CD14-positive monocyte (primary cell): ENCODE results near the gene EYS. TPM values are rescaled to one million over a fixed set of nuclear protein-coding genes. Genes with fewer than 3 reads are reported as not detected.

ENCODE experiments used
- DNase-seq, 3 donors: peaks; one replicate each; pipeline ENCODE4 v3.0.0-alpha.2; 2011 to 2022
- H2AFZ ChIP-seq: 2 replicates; pipeline ENCODE4 v1.6.0; 2012; ENCODE audit warnings: mild to moderate bottlenecking, low read depth, low read length, inconsistent platforms; ENCODE audit not compliant: insufficient read depth, poor library complexity, severe bottlenecking
- H3K27ac ChIP-seq, 2 donors: 1 replicate in 1 of 2; 2 replicates in 1 of 2; pipeline ENCODE4 v1.5.1; 2012 to 2013; ENCODE audit warnings: low read length in 2 of 2, control low read depth in 1 of 2, inconsistent platforms in 1 of 2, low read depth in 1 of 2, mild to moderate bottlenecking in 1 of 2
- H3K27me3 ChIP-seq, 2 donors: one replicate each; pipeline versions ENCODE4 v1.6.0 to v1.6.1; 2011 to 2013; ENCODE audit warnings: low read length in 2 of 2; ENCODE audit not compliant: control insufficient read depth in 2 of 2, insufficient read depth in 2 of 2
- H3K36me3 ChIP-seq, 2 donors: replicated peaks in 1 of 2; 1 replicate in 1 of 2; 2 replicates in 1 of 2; pipeline versions ENCODE4 v1.5.1 to v1.6.1; 2012 to 2013; ENCODE audit warnings: low read length in 2 of 2, control low read depth in 1 of 2, inconsistent platforms in 1 of 2, mild to moderate bottlenecking in 1 of 2; ENCODE audit not compliant: insufficient read depth in 2 of 2, control insufficient read depth in 1 of 2
- H3K4me1 ChIP-seq, 2 donors: 1 replicate in 1 of 2; 2 replicates in 1 of 2; pipeline versions ENCODE4 v1.5.1 to v1.6.1; 2012 to 2013; ENCODE audit warnings: low read length in 2 of 2, control low read depth in 1 of 2, inconsistent platforms in 1 of 2, mild to moderate bottlenecking in 1 of 2, moderate library complexity in 1 of 2; ENCODE audit not compliant: insufficient read depth in 2 of 2, control insufficient read depth in 1 of 2
- H3K4me2 ChIP-seq: replicated peaks from 2 replicates; pipeline ENCODE3; 2012; ENCODE audit warnings: low read length, moderate library complexity, mild to moderate bottlenecking; ENCODE audit not compliant: poor library complexity, severe bottlenecking; ENCODE audit errors: extremely low read depth
- H3K4me3 ChIP-seq, 3 experiments: fragments of 200-600 bp in 1 of 3; sonication (generic) in 1 of 3; replicated peaks in 1 of 3; 1 replicate in 2 of 3; 2 replicates in 1 of 3; pipeline ENCODE4 v1.5.1; 2011 to 2013; ENCODE audit warnings: low read length in 3 of 3, mild to moderate bottlenecking in 3 of 3, control low read depth in 2 of 3, low read depth in 2 of 3, inconsistent platforms in 1 of 3, moderate library complexity in 1 of 3
- H3K79me2 ChIP-seq: 2 replicates; pipeline ENCODE4 v1.6.0; 2012; ENCODE audit warnings: mild to moderate bottlenecking, control low read depth, inconsistent platforms, low read length, moderate library complexity; ENCODE audit not compliant: insufficient read depth
- H3K9ac ChIP-seq: 2 replicates; pipeline ENCODE4 v1.6.0; 2017; ENCODE audit warnings: low read length, mild to moderate bottlenecking; ENCODE audit not compliant: insufficient read depth, poor library complexity, severe bottlenecking
- H3K9me3 ChIP-seq, 2 donors: replicated peaks in 1 of 2; 1 replicate in 1 of 2; 2 replicates in 1 of 2; pipeline versions ENCODE4 v1.5.1 to v1.6.1; 2012 to 2013; ENCODE audit warnings: low read length in 2 of 2, control low read depth in 1 of 2; ENCODE audit not compliant: control insufficient read depth in 1 of 2, insufficient read depth in 1 of 2
- H4K20me1 ChIP-seq: 2 replicates; pipeline ENCODE4 v1.6.0; 2012; ENCODE audit warnings: mild to moderate bottlenecking, low read length, control low read depth, moderate library complexity; ENCODE audit not compliant: insufficient read depth
- H3K27ac Mint-ChIP-seq, 7 donors: one replicate each; pipeline ENCODE4 v1.8.0; 2020; ENCODE audit warnings: mild to moderate bottlenecking in 7 of 7, mixed read lengths in 7 of 7, moderate library complexity in 6 of 7, inconsistent platforms in 2 of 7
- H3K27me3 Mint-ChIP-seq, 3 donors: one replicate each; pipeline ENCODE4 v1.8.0; 2021 to 2022; ENCODE audit warnings: low read depth in 3 of 3, mild to moderate bottlenecking in 3 of 3, mixed read lengths in 3 of 3, moderate library complexity in 3 of 3, inconsistent platforms in 1 of 3
- H3K36me3 Mint-ChIP-seq, 2 donors: one replicate each; pipeline ENCODE4 v1.8.0; 2020; ENCODE audit warnings: mixed read lengths in 2 of 2, inconsistent platforms in 1 of 2, mild to moderate bottlenecking in 1 of 2
- H3K4me1 Mint-ChIP-seq: one replicate; pipeline ENCODE4 v1.8.0; 2020; ENCODE audit warnings: mild to moderate bottlenecking, mixed read lengths
- H3K4me3 Mint-ChIP-seq, 2 donors: one replicate each; pipeline ENCODE4 v1.8.0; 2020; ENCODE audit warnings: mild to moderate bottlenecking in 2 of 2, mixed read lengths in 2 of 2, moderate library complexity in 1 of 2
- H3K9me3 Mint-ChIP-seq, 7 donors: one replicate each; pipeline ENCODE4 v1.8.0; 2020 to 2022; ENCODE audit warnings: mixed read lengths in 7 of 7, mild to moderate bottlenecking in 6 of 7, moderate library complexity in 6 of 7, inconsistent platforms in 2 of 7
- WGBS: methylation state at CpG from one replicate; pipeline ENCODE4 v1.1.5; 2013; ENCODE audit warnings: missing lambda C conversion rate; ENCODE audit not compliant: insufficient coverage; 5-methylcytosine and 5-hydroxymethylcytosine counted together
- intact Hi-C, 2 donors: fragments of 100-400 bp; cut with micrococcal nuclease; formaldehyde crosslinking; loops; one replicate each; pipeline versions ENCODE4 v1.15.0 to v1.15.1; 2023
- polyA plus RNA-seq, 3 donors: library from polyadenylated mRNA; depleted of rRNA in 1 of 3; unstranded in 2 of 3; stranded (reverse) in 1 of 3; fragments of 300-500 nt in 2 of 3; fragments of >200 nt in 1 of 3; fragmentation: Illumina TruSeq in 2 of 3; gene quantifications; 1 replicate in 2 of 3; 2 replicates in 1 of 3; pipeline ENCODE4 v1.2.3, GENCODE V29; 2012 to 2021
- TF ChIP-seq, protein P1 (sequence below): fragments of 200-600 bp; IDR thresholded peaks from one replicate; pipeline ENCODE4 v1.8.0; 2022; ENCODE audit warnings: antibody characterized with exemption, mild to moderate bottlenecking

The EYS gene
- polyA plus RNA-seq, 3 donors = 0.01 to 0.03 TPM; not detected in 1

DNA sequence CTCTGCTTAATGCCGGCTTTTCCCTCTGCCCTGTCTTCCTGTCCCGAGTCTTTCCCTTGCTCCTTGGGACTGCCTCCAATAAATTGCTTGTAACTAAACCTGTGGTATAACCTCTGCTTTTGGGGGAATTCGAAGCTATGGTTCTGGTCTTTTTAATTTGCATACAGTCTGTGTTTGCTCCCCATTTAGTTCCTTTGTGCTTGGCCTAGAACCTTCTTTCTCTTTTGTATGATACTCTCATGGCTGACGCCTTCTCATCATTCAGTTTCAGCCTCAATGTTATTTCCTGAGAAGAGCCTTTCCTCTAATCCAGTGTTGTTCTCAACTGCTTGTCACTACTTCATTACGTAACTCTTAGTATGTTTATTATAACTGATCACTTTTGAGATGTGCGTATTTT lies 1823.4 kb downstream of the EYS start:
- Histone ChIP-seq H3K27ac (no peak overlapping the region), H3K9ac (no peak overlapping the region), H4K20me1 (no peaks in the 10 kb centered on the region), H3K79me2 (no peaks in the 10 kb centered on the region), H3K27me3 (no peaks in the 10 kb centered on the region), H2AFZ (no peak overlapping the region), H3K9me3 (peaks cover 7 to 14% of the 10 kb centered on the region in 2 donors), H3K36me3 (no peaks in the 10 kb centered on the region), H3K4me1 (no peaks in the 10 kb centered on the region), H3K4me3 (no peak overlapping the region), H3K4me2 (no peak overlapping the region)
- H3K4me1 Mint-ChIP-seq = no peaks in the 10 kb centered on the region
- intact Hi-C loops = no loop called here
- TF ChIP-seq, protein P1, sequence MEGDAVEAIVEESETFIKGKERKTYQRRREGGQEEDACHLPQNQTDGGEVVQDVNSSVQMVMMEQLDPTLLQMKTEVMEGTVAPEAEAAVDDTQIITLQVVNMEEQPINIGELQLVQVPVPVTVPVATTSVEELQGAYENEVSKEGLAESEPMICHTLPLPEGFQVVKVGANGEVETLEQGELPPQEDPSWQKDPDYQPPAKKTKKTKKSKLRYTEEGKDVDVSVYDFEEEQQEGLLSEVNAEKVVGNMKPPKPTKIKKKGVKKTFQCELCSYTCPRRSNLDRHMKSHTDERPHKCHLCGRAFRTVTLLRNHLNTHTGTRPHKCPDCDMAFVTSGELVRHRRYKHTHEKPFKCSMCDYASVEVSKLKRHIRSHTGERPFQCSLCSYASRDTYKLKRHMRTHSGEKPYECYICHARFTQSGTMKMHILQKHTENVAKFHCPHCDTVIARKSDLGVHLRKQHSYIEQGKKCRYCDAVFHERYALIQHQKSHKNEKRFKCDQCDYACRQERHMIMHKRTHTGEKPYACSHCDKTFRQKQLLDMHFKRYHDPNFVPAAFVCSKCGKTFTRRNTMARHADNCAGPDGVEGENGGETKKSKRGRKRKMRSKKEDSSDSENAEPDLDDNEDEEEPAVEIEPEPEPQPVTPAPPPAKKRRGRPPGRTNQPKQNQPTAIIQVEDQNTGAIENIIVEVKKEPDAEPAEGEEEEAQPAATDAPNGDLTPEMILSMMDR = no peak
- H3K27ac Mint-ChIP-seq = no peak overlapping the region
- WGBS = 100% methylated on average over 1 of the region's 6 CpGs
- no peak overlapping the region for H3K4me3 Mint-ChIP-seq
- peaks cover 0 to 16% (median 7%) of the 10 kb centered on the region in 7 donors for H3K9me3 Mint-ChIP-seq
- no peak for DNase-seq
- no peaks in the 10 kb centered on the region for H3K36me3 Mint-ChIP-seq
- H3K27me3 Mint-ChIP-seq = peaks cover 0 to 3% (median 0%) of the 10 kb centered on the region in 3 donors

DNA sequence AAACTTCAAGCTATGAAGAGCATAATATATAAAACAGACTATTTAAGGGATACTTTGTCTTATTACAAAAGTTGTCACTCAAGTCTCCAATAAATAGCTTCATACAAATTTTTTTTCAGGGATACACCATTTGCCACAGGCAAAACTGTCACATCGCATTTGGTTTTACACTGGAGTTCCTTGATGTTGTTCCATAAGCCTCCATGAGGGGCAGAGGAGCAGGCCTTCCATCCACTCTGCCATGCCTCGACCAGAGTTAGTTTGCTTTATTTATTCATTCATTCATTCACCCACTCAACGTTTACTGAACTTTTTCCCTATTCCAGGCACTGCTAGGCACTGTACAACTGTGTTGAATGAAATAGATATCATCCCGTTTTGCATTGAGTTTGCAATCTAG lies 1824.8 kb downstream of the EYS start:
- Histone ChIP-seq H3K4me3 (no peak overlapping the region), H3K79me2 (no peaks in the 10 kb centered on the region), H3K9ac (no peak overlapping the region), H2AFZ (no peak overlapping the region), H3K27me3 (no peaks in the 10 kb centered on the region), H3K9me3 (peaks cover 4 to 10% of the 10 kb centered on the region in 2 donors), H3K27ac (no peak overlapping the region), H4K20me1 (no peaks in the 10 kb centered on the region), H3K4me1 (no peaks in the 10 kb centered on the region), H3K4me2 (no peak overlapping the region), H3K36me3 (no peaks in the 10 kb centered on the region)
- Mint-ChIP-seq H3K9me3 (peaks cover 5 to 21% (median 11%) of the 10 kb centered on the region in 7 donors), H3K27me3 (peaks cover 0 to 3% (median 2%) of the 10 kb centered on the region in 3 donors), H3K27ac (no peak overlapping the region), H3K36me3 (no peaks in the 10 kb centered on the region), H3K4me1 (no peaks in the 10 kb centered on the region), H3K4me3 (no peak overlapping the region)
- intact Hi-C loops = no loop called here
- DNase-seq = no peak
- TF ChIP-seq, protein P1 = peak; percentile 28
- 100% methylated on average over 1 of the region's 4 CpGs for WGBS
